Activated T-helper 1 cell treated with anti-CD3 and anti-CD28 coated beads, Interleukin-12 subunit alpha, Interleukin-12 subunit beta, Interleukin-2, Interleukin-4 antibody, amounts not matched to agents 30 ng/mL and 10 ng/mL and 1 ng/mL, durations not matched to agents 14 hours and 24 hours and 36 hours (primary cell): ENCODE measurements around the gene SYCP2. TPM values are rescaled to one million over a fixed set of nuclear protein-coding genes. Genes with fewer than 3 reads are reported as not detected.
"Not testable (repeated sequence)": the region's sequence is repeated elsewhere in the genome, so short reads cannot be mapped to it uniquely, and the experiment has no call there.

ENCODE experiments used
- DNase-seq: peaks from one replicate; pipeline ENCODE4 v3.0.0; 2021; ENCODE audit warnings: low spot score
- H3K27ac Mint-ChIP-seq: one replicate; pipeline ENCODE4 v1.8.0; 2021; ENCODE audit warnings: mild to moderate bottlenecking, mixed read lengths
- H3K27me3 Mint-ChIP-seq: one replicate; pipeline ENCODE4 v1.8.0; 2022; ENCODE audit warnings: mild to moderate bottlenecking, moderate library complexity, mixed read lengths; ENCODE audit not compliant: insufficient read depth
- H3K36me3 Mint-ChIP-seq: one replicate; pipeline ENCODE4 v1.8.0; 2021; ENCODE audit warnings: low read depth, mixed read lengths
- H3K4me1 Mint-ChIP-seq: one replicate; pipeline ENCODE4 v1.8.0; 2021; ENCODE audit warnings: low read depth, mixed read lengths
- H3K4me3 Mint-ChIP-seq: one replicate; pipeline ENCODE4 v1.8.0; 2021; ENCODE audit warnings: mild to moderate bottlenecking, moderate library complexity, mixed read lengths
- H3K9me3 Mint-ChIP-seq: one replicate; pipeline ENCODE4 v1.8.0; 2021; ENCODE audit warnings: mixed read lengths
- intact Hi-C: fragments of 100-400 bp; cut with micrococcal nuclease; formaldehyde crosslinking; loops from one replicate; pipeline ENCODE4 v1.15.1; 2024
- total RNA-seq: library from RNA; stranded (reverse); gene quantifications from 2 replicates; pipeline ENCODE4 v1.2.3, GENCODE V29; 2022

Gene SYCP2
- total RNA-seq, 1 donor from 2014 or later, result 5.1 TPM

DNA sequence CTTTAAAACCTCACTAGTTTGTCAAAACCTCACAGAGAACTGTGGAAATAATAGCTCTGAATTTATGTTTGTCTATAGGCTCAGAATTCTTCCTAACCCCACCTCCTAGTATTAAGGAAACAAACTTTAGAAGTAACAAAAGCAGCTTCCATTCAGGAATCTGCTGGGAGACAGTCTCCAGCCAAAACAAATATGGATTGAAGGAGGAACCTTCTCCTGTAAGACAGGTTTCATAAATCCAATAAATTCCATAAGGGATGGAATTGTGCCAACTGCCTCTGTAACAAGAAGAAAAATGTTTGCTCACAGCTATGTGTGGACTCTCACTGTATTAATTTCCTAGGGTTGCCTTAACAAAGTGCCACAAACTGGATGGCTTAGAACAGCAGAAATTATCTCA is 7.5 kb downstream of the SYCP2 start:
- Mint-ChIP-seq H3K9me3 (no peaks in the 10 kb centered on the region), H3K27ac (no peak overlapping the region), H3K36me3 (no peaks in the 10 kb centered on the region), H3K27me3 (peaks cover 18% of the 10 kb centered on the region), H3K4me3 (no peak overlapping the region), H3K4me1 (peaks cover 3% of the 10 kb centered on the region)
- no peak for DNase-seq
- intact Hi-C loops, result no loop called here

DNA sequence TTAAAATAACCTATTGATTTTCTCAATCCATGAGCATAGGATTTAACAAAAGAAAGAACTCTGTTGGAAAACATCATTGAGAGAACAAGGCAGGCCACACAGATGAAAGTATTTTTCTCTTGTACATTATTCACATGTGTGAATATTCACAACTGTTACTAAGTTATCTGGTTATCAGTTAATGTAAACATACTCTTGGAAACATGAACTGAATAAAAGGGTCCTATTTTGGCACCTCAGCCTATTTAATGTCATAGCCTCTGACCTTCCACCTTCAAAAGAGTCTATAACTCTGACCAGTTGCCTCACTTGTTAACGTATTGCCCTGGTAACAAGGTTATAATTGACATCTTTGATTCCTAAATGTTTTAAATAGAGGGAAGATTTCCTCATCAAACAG is 8.1 kb downstream of the SYCP2 start:
- Mint-ChIP-seq H3K36me3 (no peaks in the 10 kb centered on the region), H3K4me1 (peaks cover 3% of the 10 kb centered on the region), H3K9me3 (no peaks in the 10 kb centered on the region), H3K27me3 (peaks cover 18% of the 10 kb centered on the region), H3K4me3 (no peak overlapping the region), H3K27ac (no peak overlapping the region)
- intact Hi-C loops, result no loop called here
- no peak for DNase-seq

DNA sequence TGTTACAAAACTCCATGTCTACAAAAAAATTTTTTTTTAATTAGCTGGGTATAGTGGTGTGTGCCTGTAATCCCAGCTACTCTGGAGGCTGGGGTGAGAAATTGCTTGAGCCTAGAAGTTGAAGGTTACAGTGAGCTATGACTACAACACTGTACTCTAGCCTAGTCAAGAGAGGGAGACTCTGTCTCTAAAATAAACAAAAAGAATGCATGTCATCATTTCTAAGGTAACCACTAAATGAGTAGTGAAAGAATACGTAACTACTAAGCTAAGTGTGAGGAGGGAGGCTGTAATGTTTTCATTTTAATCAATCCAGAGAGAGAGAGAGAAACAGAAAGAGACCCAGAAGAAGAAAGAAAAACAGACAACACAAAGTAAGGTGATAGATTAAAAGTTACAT is 9.9 kb downstream of the SYCP2 start:
- no peaks in the 10 kb centered on the region for H3K9me3 Mint-ChIP-seq
- intact Hi-C loops, result no loop called here
- no peaks in the 10 kb centered on the region for H3K36me3 Mint-ChIP-seq
- H3K4me1 Mint-ChIP-seq, result no peaks in the 10 kb centered on the region
- H3K4me3 Mint-ChIP-seq, result no peak overlapping the region
- H3K27me3 Mint-ChIP-seq, result peaks cover 17% of the 10 kb centered on the region
- no peak overlapping the region for H3K27ac Mint-ChIP-seq
- DNase-seq, result no peak

DNA sequence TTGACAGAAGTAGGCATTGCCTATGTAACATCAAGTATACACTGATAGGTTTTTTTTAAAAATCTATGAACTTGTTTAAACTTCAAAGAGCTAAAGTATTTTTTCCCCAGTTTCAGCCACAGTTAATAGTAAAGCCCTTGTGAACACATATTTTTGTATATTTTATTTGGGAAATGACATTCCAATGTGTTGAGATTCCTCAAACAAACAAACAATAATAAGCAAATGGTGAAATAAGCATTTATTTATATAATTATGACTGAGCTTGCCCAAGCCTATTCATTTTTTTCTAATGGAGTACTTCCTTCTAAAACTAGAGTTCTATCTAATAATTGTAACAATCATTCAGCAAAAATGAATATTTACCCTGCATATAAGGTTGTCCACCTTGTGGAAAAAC is 12.5 kb downstream of the SYCP2 start:
- DNase-seq, result no peak
- intact Hi-C loops, result no loop called here
- Mint-ChIP-seq H3K4me3 (no peak overlapping the region), H3K36me3 (no peaks in the 10 kb centered on the region), H3K4me1 (no peaks in the 10 kb centered on the region), H3K27ac (no peak overlapping the region), H3K9me3 (no peaks in the 10 kb centered on the region), H3K27me3 (peaks cover 17% of the 10 kb centered on the region)

DNA sequence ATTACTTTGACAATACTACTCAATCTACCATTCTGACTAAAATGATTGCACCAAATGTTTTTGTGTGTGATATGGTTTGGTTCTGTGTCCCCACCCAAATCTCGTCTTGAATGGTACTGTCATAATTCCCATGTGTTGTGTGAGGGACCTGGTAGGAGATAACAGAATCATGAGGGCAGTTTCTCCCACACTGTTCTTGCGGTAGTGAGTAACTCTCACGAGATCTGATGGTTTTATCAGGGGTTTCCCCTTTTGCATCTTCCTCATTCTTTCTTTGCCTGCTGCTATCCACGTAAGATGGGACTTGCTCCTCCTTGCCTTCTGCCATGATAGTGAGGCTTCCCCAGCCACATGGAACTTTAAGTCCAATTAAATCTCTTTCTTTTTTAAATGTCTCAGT is 20.8 kb downstream of the SYCP2 start:
- Mint-ChIP-seq H3K4me1 (peaks cover 5% of the 10 kb centered on the region), H3K27me3 (no peaks in the 10 kb centered on the region), H3K9me3 (no peaks in the 10 kb centered on the region), H3K36me3 (no peaks in the 10 kb centered on the region), H3K4me3 (no peak overlapping the region), H3K27ac (no peak overlapping the region)
- intact Hi-C loops, result no loop called here
- no peak for DNase-seq

DNA sequence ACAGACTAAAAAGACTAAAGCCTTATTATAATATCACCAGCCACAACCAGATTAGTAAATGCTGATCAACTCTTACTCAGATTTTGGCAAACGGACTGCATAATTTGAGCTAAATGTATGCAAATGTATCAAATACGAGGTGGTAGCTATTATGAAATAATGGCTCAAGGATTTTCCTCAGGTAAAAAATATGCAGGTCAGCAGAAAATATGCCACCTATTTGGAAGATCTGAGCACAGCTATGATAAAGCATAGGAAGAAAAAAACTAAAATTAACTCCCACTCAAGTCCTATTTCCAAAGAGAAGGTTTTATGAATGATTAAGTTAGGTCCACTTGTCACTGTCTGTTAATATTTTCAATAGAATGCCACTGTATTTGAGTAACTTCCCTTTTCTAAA is 22.4 kb downstream of the SYCP2 start:
- intact Hi-C loops, result no loop called here
- Mint-ChIP-seq H3K4me3 (no peak overlapping the region), H3K27me3 (peaks cover 3% of the 10 kb centered on the region), H3K4me1 (peaks cover 5% of the 10 kb centered on the region), H3K36me3 (no peaks in the 10 kb centered on the region), H3K9me3 (no peaks in the 10 kb centered on the region), H3K27ac (no peak overlapping the region)
- no peak for DNase-seq

DNA sequence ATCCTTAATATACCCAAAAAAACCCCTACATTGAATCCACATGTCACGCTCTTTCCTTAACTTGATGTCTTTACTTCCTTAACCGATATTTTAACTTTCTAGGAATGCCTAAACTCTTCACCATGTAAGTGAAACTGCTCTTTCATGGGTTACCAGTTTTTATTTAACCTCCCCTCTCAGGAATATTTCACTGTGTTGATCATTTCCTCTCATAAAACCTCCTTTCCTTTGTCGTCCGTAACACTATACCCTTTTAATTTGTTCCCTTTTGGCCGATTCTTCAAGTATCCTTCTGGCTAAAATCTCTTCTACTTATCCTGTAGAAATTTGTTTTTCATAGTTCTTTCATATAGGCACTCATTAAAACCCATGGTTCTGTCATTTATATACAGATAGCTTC is 24.6 kb downstream of the SYCP2 start:
- Mint-ChIP-seq H3K9me3 (no peaks in the 10 kb centered on the region), H3K4me1 (peaks cover 5% of the 10 kb centered on the region), H3K27me3 (peaks cover 3% of the 10 kb centered on the region), H3K27ac (no peak overlapping the region), H3K4me3 (no peak overlapping the region), H3K36me3 (no peaks in the 10 kb centered on the region)
- intact Hi-C loops, result no loop called here
- DNase-seq, result no peak

DNA sequence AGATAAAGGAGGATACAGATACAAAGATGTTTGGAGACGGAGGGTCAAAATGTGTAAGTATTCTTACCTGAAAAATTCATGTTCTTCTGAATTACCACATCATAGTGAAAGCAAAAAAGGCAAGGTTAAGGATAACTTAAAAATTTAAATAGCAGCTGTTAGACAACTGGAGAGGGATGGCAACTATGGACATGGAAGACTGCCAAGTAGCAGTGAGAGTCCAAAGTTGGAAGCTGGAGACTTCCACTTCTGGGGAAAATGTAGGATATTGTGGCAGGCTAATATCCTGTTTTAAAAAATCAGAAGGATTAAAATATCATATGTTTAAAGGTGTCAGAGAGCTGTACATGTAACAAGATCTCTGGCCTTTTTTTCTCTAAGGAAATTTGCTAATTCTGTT is 29.8 kb downstream of the SYCP2 start:
- H3K27ac Mint-ChIP-seq, result no peak overlapping the region
- intact Hi-C loops, result no loop called here
- H3K36me3 Mint-ChIP-seq, result no peaks in the 10 kb centered on the region
- H3K27me3 Mint-ChIP-seq, result peaks cover 5% of the 10 kb centered on the region
- no peaks in the 10 kb centered on the region for H3K9me3 Mint-ChIP-seq
- no peak for DNase-seq
- H3K4me3 Mint-ChIP-seq, result no peak overlapping the region
- H3K4me1 Mint-ChIP-seq, result no peaks in the 10 kb centered on the region

DNA sequence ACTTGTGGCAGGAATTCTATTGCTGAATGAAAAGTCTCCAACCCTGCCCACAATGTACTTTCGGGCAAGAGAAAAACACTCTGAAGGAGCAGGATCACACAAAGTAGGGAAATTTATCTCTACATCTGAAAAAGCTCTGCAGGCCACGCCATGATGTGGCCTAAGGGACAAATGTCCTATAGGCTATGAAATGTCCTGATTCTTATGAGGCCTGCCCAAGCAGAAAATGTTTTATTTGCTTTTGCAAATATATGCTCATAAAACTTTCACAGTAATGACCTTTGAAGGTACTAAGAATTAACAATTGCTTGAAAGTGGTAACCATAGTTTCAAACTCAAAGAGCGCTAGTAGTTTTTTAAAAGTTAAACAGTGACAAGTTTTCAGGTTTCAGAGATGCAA is 31.0 kb downstream of the SYCP2 start:
- H3K4me3 Mint-ChIP-seq, result no peak overlapping the region
- H3K27ac Mint-ChIP-seq, result no peak overlapping the region
- H3K4me1 Mint-ChIP-seq, result no peaks in the 10 kb centered on the region
- H3K36me3 Mint-ChIP-seq, result no peaks in the 10 kb centered on the region
- DNase-seq, result no peak
- intact Hi-C loops, result no loop called here
- H3K27me3 Mint-ChIP-seq, result peaks cover 5% of the 10 kb centered on the region
- no peaks in the 10 kb centered on the region for H3K9me3 Mint-ChIP-seq

DNA sequence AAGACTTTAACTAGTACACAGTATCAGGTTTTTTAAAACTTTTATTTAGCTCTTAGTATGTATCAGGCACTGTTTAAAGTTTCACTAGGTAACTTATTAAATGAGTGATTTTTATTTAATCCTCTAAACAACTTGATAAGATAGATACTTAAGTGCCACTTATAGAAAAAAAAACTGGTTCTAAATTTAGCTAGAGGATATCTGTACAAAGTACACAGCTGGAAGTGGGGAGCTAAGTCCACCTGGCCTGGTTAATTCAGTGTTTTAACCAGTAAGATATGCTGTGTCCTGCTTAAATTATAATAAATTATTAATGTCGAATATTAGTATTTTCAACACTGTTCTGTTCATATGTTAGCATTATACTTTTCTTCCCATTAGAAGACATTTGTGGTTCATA is 37.5 kb downstream of the SYCP2 start:
- intact Hi-C loops, result no loop called here
- Mint-ChIP-seq H3K27ac (no peak overlapping the region), H3K4me1 (no peaks in the 10 kb centered on the region), H3K36me3 (no peaks in the 10 kb centered on the region), H3K27me3 (peaks cover 3% of the 10 kb centered on the region), H3K4me3 (no peak overlapping the region), H3K9me3 (no peaks in the 10 kb centered on the region)
- DNase-seq, result no peak

DNA sequence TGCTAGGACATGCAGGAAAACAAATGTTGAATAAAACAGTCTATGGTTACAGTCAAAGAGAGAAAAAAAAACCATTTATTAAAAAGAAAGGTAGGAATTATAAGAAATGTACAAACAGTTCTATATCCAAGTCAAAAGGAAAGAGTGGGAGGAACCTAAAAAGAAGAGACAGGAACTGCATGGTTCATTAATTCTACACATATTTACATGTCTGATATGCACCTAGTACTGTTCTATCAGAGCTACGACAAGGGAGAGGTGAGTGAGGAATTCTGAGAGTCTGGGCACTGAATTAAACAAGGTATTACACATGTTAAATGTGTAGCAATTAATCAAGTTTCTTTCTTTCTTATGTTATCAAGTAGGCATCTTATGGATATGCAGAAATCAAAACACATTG is 41.9 kb downstream of the SYCP2 start:
- Mint-ChIP-seq H3K36me3 (no peaks in the 10 kb centered on the region), H3K9me3 (no peaks in the 10 kb centered on the region), H3K27ac (no peak overlapping the region), H3K27me3 (peaks cover 7% of the 10 kb centered on the region), H3K4me1 (no peaks in the 10 kb centered on the region), H3K4me3 (no peak overlapping the region)
- no peak for DNase-seq
- intact Hi-C loops, result no loop called here

DNA sequence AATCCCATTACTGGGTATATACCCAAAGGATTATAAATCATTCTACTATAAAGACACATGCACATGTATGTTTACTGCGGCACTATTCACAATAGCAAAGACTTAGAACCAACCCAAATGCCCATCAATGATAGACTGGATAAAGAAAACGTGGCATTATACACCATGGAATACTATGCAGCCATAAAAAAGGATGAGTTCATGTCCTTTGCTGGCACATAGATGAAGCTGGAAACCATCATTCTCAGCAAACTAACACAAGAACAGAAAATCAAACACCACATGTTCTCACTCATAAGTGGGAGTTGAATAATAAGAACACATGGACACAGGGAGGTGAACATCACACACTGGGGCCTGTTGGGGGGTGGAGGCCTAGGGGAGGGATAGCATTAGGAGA is 43.4 kb downstream of the SYCP2 start:
- H3K9me3 Mint-ChIP-seq, intact Hi-C loops, H3K4me3 Mint-ChIP-seq, H3K36me3 Mint-ChIP-seq, H3K27ac Mint-ChIP-seq, H3K4me1 Mint-ChIP-seq, DNase-seq, H3K27me3 Mint-ChIP-seq: not testable (repeated sequence)

DNA sequence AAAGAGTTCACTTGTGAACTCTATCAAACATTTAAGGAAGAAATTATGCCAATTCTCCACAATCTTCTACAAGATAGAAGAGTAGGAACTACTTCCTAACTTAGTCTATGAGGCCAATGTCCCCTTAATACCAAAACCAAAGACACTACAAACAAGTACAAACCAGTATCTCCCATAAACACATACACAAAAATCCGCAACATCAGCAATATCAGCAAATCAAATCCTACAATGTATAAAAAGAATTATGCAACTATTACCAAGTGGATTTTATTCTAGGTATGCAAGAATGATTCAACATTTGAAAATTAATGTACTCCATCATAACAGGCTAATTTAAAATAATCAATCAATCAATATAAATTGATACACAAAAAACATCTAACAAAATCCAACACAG is 45.4 kb downstream of the SYCP2 start:
- intact Hi-C loops, result no loop called here
- DNase-seq, result no peak
- Mint-ChIP-seq H3K36me3 (no peaks in the 10 kb centered on the region), H3K9me3 (no peaks in the 10 kb centered on the region), H3K4me3 (no peak overlapping the region), H3K27me3 (peaks cover 4% of the 10 kb centered on the region), H3K4me1 (no peaks in the 10 kb centered on the region), H3K27ac (no peak overlapping the region)

DNA sequence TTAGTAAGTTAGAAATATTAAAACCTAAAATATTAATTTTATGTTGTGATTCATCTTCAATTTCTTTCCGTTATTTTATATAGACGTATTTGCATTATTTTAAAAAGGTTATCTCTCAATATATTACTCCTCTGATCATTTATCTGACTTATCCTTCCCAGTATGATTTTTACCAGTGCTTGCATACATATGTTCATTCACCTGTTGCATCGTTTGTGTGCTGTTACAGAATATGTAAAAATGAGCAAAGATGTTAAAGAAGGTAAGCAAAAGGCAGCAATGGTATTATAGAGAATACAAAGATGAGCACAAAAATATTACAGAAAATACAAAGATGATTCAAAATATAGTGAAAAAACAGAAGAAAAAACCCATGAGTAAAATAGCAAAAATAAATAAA is 48.9 kb downstream of the SYCP2 start:
- H3K36me3 Mint-ChIP-seq, result no peaks in the 10 kb centered on the region
- DNase-seq, result no peak
- H3K27ac Mint-ChIP-seq, result no peak overlapping the region
- H3K4me1 Mint-ChIP-seq, result no peaks in the 10 kb centered on the region
- no peaks in the 10 kb centered on the region for H3K9me3 Mint-ChIP-seq
- H3K4me3 Mint-ChIP-seq, result no peak overlapping the region
- peaks cover 4% of the 10 kb centered on the region for H3K27me3 Mint-ChIP-seq
- intact Hi-C loops, result no loop called here
